ENCODE data around the gene LMF1.

The LMF1 gene

DNA sequence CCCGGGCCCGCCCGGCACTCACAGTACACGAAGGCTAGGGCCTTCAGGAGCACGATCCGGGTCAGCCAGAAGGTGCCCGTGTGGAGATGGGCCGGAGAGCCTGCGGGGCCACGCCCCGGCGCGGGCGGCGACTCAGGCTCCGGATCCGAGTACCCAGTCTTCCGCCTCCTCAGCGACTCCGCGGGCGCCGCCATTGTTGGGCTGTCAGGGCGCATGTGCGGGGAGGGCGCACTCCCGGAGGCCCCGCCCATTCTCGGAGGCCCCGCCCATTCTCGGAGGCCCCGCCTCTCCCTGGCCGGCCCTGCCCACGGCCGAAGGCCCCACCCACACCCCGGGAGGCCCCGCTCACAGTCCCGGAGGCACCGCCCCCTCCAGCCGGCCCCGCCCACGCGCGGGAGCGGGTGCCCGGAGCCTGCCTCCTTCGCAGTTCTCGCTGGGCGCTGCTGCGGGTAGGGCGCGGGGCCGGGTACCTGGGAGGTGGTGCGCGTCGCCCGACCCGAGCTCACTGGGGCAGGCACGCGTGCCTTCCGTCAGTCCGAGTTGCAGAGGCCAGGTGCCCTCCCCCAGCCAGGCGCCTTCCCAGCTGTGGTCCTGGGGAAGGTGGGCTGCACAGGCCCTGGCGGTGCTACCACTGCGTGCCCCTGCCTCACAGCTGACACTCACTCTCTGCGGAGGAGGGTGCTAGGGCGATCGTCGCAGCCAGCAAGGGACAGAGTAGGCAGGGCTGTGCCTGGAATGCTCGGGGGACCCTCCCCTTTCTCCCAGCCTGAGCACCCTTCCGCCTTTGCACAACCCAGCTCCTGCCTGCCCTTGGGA lies at the start of gene LMF1:
TSS of gene LMF1 (minus strand) at position 219 of the 816 bp plus-strand sequence. CDS start at position 215, 4 bp downstream.
- peak; percentile 96 for DNase-seq

GRCh38 chr16:1020091-1020399 lies 49.3 kb upstream of the LMF1 start:
- no peak for DNase-seq

DNA sequence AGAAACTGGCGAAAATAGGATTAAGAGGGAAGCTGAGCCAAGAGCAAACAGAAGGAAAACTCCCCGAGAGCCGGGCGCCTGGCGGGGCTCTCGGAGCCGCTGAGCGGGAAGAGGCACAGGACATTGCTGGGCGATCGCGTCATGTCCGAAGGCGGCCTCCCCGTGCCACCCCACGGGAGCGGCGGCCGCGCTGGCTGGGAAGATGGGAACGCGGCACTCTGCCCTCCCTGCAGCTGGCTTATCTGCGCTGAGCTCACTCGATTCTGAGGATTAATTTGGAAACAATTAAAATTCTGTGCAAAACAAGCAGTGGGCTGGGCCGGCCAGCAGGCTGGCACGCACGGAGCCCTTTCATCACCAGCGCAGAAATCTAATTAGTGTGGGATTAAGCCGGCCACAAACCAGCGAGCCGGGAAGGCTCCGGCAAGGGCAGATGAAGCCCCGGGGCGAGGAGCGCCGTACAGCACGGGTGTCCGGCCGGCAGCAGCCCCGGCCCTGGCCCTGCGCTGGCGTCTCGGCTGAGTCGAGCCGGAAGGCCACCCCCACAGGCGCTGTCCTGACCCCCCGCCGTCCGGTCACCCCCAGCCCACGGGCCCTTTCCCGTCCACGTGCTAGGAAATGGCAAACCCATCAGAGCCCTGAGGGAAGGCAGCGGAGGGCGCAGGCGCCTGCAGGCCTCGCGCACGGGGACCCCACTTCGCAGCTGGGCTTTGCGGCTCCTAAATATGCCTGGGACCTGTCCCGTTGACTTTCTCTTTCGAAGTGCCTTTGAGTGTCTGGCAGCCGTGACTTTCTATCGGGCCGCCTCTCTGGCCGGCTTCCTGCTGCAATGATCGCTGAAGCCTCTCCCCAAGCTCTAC lies 48.7 kb upstream of the LMF1 start:
- DNase-seq: no peak

GRCh38 chr16:1018447-1019198 lies 47.8 kb upstream of the LMF1 start:
- no peak for DNase-seq

- DNase-seq: no peak
These were observed 44.1 kb upstream of the LMF1 start for GRCh38 chr16:1014771-1015495.

DNA sequence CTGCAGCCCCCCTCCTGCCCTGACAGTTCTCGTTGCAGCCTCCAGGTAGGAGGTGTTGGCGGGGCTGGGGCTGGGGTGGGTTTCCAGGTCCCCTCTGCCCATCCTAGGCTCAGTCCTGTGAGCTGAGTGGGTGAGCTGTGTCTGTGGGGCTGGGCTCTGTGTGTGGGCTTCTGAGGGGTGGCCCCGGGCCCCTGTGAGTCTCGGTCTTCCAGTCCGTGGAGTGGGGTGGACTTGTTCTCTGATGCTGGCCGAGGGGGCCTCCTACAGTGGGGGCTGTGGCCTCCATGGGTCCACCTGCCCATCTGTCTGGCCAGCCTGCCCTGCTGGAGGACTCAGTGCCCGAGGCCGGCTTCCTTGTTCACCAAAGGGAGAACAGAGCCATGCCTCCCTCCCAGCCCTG lies 43.4 kb upstream of the LMF1 start:
- no peak for DNase-seq

DNA sequence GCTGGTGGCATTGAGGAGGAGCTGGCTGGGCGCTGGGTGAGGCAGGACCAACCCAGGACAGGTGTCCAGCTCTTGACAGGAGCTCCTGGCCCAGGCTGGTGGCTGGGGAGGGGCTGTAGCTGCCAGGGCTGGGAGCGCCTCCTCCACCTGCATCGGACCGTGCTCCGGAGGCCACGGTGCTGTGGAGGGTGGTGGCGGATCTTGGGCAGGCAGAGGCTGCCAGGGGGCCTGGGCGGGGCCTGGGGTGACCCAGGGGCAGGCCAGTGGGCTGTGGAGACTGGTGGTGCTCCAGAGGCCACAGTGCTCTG lies 42.8 kb upstream of the LMF1 start:
- DNase-seq: no peak

GRCh38 chr16:1012722-1013592 lies 42.2 kb upstream of the LMF1 start:
- no peak for DNase-seq

DNA sequence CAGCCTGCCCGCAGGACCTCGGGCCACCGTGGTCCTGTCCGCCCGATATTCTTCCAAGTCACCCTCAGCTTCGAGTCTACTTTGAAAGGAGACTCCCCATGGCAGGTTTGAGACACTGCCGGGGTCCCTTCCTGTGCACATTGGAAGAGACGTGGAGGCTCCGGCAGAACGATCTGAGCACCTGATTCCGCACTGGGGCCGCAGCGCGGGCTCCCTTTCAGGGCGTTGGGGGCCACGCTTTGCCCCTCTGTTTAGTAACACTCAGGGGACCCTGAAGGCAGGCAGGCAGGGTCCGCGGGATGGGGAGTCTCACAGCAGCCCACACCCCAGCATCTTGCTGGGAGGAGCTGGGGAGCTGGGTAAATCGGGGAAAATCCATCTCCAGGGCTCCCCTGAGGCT lies 41.4 kb upstream of the LMF1 start:
- no peak for DNase-seq

GRCh38 chr16:1011316-1012082 lies 40.7 kb upstream of the LMF1 start:
- no peak for DNase-seq

DNA sequence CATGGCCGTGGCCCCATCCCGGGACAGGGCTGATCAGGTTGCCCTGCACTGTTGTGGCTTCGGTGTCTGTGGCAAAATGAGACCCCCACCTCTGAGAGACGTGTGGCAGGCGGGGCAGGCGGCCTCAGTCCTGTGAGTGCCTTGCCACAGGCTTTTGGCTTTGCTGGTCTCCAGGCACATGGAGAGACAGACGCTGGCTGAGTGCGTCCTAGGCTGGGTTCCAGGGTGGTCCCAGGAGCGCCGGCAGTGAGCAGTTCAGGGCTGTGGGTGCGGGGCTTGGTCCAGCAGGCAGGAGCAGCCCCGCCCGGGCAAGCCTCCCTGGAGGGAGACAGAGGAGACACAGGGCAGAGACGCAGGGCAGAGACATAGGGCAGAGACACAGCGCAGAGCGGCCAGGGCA lies 40.0 kb upstream of the LMF1 start:
- no peak for DNase-seq

- no peak for DNase-seq
These were observed 39.5 kb upstream of the LMF1 start for GRCh38 chr16:1010251-1010650.

GRCh38 chr16:1009358-1010150 lies 38.8 kb upstream of the LMF1 start:
- DNase-seq: no peak

GRCh38 chr16:1008085-1008484 lies 37.3 kb upstream of the LMF1 start:
- DNase-seq: no peak

DNA sequence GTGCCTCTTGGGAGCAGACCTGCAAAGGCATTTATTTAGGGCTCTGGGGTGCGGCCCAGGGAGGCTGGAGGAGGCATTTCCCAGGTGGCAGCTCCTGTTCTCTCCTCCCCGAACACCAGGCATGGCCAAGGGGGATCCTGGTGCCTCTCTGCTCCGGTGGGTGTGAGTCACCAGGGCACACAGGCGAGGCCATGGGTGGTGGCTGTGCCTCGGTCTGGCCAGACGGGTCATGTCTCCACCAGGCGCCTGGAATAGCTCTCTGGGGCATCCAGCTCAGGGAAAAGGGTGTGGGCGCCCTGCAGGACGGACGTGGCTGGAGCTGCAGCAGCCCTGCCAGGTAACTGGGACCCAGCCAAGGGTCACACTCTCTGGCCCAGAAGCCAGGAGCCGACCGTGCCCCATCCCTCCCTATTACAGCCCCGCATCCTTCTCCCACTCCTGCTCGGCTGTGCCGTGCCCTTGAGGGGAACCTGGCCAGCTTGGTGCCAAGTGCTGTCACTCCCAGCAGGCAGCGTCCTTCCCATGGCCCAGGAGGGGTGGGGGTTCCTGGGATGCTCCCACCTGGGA lies 36.6 kb upstream of the LMF1 start:
- DNase-seq: no peak

- DNase-seq: no peak
These were observed 36.0 kb upstream of the LMF1 start for GRCh38 chr16:1006781-1007180.

GRCh38 chr16:1005286-1005685 lies 34.5 kb upstream of the LMF1 start:
- DNase-seq: no peak

GRCh38 chr16:1003391-1004347 lies 32.9 kb upstream of the LMF1 start:
- peak; percentile 59 for DNase-seq

Data from stimulated activated CD4-positive, alpha-beta T cell treated with anti-CD3 and anti-CD28 coated beads, Interleukin-4, amount 100 ng/mL, for 1 hour (primary cell).